Lower leg skin (tissue), 4 donors: Measurements from ENCODE around the gene SSR2. TPM values are rescaled to one million over a fixed set of nuclear protein-coding genes. Genes with fewer than 3 reads are reported as not detected.

ENCODE experiments used
- DNase-seq, 2 donors: peaks; one replicate each; pipeline ENCODE4 v3.0.0-alpha.2; 2019; ENCODE audit warnings: low spot score in 2 of 2
- H3K4me3 ChIP-seq: fragments of 200-600 bp; sonication (generic); 2 replicates; pipeline ENCODE4 v1.5.1; 2017; ENCODE audit warnings: mild to moderate bottlenecking, low read depth; ENCODE audit not compliant: poor library complexity, severe bottlenecking
- CTCF ChIP-seq, 3 donors: fragments of 450-650 bp; IDR thresholded peaks; one replicate each; pipeline ENCODE4 v1.5.1; 2016; ENCODE audit warnings: antibody characterized with exemption in 3 of 3, mild to moderate bottlenecking in 3 of 3, moderate library complexity in 2 of 3
- POLR2A ChIP-seq, 2 donors: fragments of 450-650 bp; IDR thresholded peaks; one replicate each; pipeline ENCODE4 v1.6.1; 2016 to 2017; ENCODE audit warnings: antibody characterized with exemption in 2 of 2, mild to moderate bottlenecking in 1 of 2, moderate library complexity in 1 of 2
- WGBS, 2 donors: methylation state at CpG; one replicate each; pipeline ENCODE4 v1.1.5; 2018; 5-methylcytosine and 5-hydroxymethylcytosine counted together
- intact Hi-C: fragments of 100-400 bp; cut with DNase I; formaldehyde crosslinking; loops from one replicate; pipeline ENCODE4 v1.15.0; 2023; ENCODE audit warnings: low total_unique reads
- total RNA-seq, 4 donors: library from RNA; depleted of rRNA; stranded (reverse); fragments of >200 nt; gene quantifications; one replicate each; pipeline ENCODE4 v1.1.0, GENCODE V29; 2016

Gene SSR2
- total RNA-seq, 4 donors from 2014 or later, result 113 to 215 (median 185) TPM

GRCh38 chr1:155964193-155964592 lies 56.6 kb downstream of the SSR2 start:
- 76 to 87% methylated on average over 7 of the region's 7 CpGs for WGBS, 2 donors
- no peak overlapping the region for H3K4me3 ChIP-seq
- intact Hi-C loops, result no loop called here
- DNase-seq, result no peak
- TF ChIP-seq POLR2A (IDR thresholded peaks at IDR 0.05) (no peak), CTCF (IDR thresholded peaks at IDR 0.05) (no peak)

GRCh38 chr1:155962599-155963211 lies 58.0 kb downstream of the SSR2 start:
- TF ChIP-seq POLR2A (IDR thresholded peaks at IDR 0.05), result no peak
- no peak for TF ChIP-seq CTCF (IDR thresholded peaks at IDR 0.05)
- no peak overlapping the region for H3K4me3 ChIP-seq
- DNase-seq, result no peak
- 86 to 89% methylated on average over 12 to 18 of the region's 18 CpGs for WGBS, 2 donors
- intact Hi-C loops, result no loop called here

- no peak for TF ChIP-seq CTCF (IDR thresholded peaks at IDR 0.05)
- TF ChIP-seq POLR2A (IDR thresholded peaks at IDR 0.05), result no peak
- no peak overlapping the region for H3K4me3 ChIP-seq
- 40 to 52% methylated on average over 10 to 13 of the region's 14 CpGs for WGBS, 2 donors
- intact Hi-C loops, result no loop called here
- peak in 1 of 2 donors; percentile 92 for DNase-seq
Measured at GRCh38 chr1:155961937-155962336, 58.8 kb downstream of the SSR2 start.

GRCh38 chr1:155960081-155960745 lies 60.5 kb downstream of the SSR2 start:
- no peak for DNase-seq
- TF ChIP-seq CTCF (IDR thresholded peaks at IDR 0.05) (no peak), POLR2A (IDR thresholded peaks at IDR 0.05) (no peak)
- 81 to 88% methylated on average over 3 of the region's 3 CpGs for WGBS, 2 donors
- intact Hi-C loops, result no loop called here
- H3K4me3 ChIP-seq, result no peak overlapping the region

Other genes with a start within 250 kb of the SSR2 start
- gene GON4L, start 163.7 kb downstream of the SSR2 start, total RNA-seq, result 10 to 100 TPM; 24.9 to 43.9 (median 33.6) TPM
- gene SYT11, start 161.4 kb downstream of the SSR2 start, total RNA-seq, result 1 to 10 TPM; 1.7 to 4.0 (median 3.5) TPM
- 10 to 100 TPM; 16.1 to 34.2 (median 24.2) TPM for gene RIT1, start 109.6 kb downstream of the SSR2 start, total RNA-seq
- 10 to 100 TPM; 32.7 to 96.0 (median 45.5) TPM for gene KHDC4, start 86.5 kb downstream of the SSR2 start, total RNA-seq
- not detected for gene RXFP4, start 79.3 kb downstream of the SSR2 start, total RNA-seq
- 10 to 100 TPM; 18.7 to 35.5 (median 28.3) TPM for gene ARHGEF2, start 42.4 kb downstream of the SSR2 start, total RNA-seq
- 10 to 100 TPM; 19.8 to 31.0 (median 26.9) TPM for gene UBQLN4, start 32.8 kb upstream of the SSR2 start, total RNA-seq
- gene LAMTOR2, start 33.8 kb upstream of the SSR2 start, total RNA-seq, result 10 to 100 TPM; 41.8 to 64.5 (median 47.4) TPM
- 100 to 1,000 TPM; 211 to 281 (median 251) TPM for gene RAB25, start 40.2 kb upstream of the SSR2 start, total RNA-seq
- gene MEX3A, start 61.5 kb upstream of the SSR2 start, total RNA-seq, result 1 to 10 TPM in 1 of 4 donors, under 1 TPM in 3; 0.21 to 1.1 (median 0.67) TPM
- gene LMNA, start 93.8 kb upstream of the SSR2 start, total RNA-seq, result 100 to 1,000 TPM; 530 to 611 (median 555) TPM
- gene SEMA4A, start 132.6 kb upstream of the SSR2 start, total RNA-seq, result 10 to 100 TPM; 30.5 to 45.4 (median 41.4) TPM
- 10 to 100 TPM; 11.3 to 15.3 (median 13.3) TPM for gene SLC25A44, start 173.2 kb upstream of the SSR2 start, total RNA-seq
- 10 to 100 TPM; 62.9 to 83.6 (median 71.1) TPM for gene PMF1, start 192.1 kb upstream of the SSR2 start, total RNA-seq
- 1 to 10 TPM in 1 of 4 donors, under 1 TPM in 2, not detected in 1; 0.36 to 3.4 (median 0.69) TPM for gene BGLAP, start 221.2 kb upstream of the SSR2 start, total RNA-seq
- 1 to 10 TPM; 2.0 to 8.4 (median 4.6) TPM for gene PAQR6, start 227.1 kb upstream of the SSR2 start, total RNA-seq